Activated CD8-positive, alpha-beta memory T cell treated with anti-CD3 and anti-CD28 coated beads, Interleukin-2, amount 50 U/mL, for 24 hours (primary cell): ENCODE measurements around the gene SELPLG.
"Not testable (repeated sequence)": the region's sequence is repeated elsewhere in the genome, so short reads cannot be mapped to it uniquely, and the experiment has no call there.

Experiments
- DNase-seq: peaks from one replicate; pipeline ENCODE4 v3.0.0-alpha.2; 2020; ENCODE audit errors: extremely low read depth

Gene SELPLG

DNA sequence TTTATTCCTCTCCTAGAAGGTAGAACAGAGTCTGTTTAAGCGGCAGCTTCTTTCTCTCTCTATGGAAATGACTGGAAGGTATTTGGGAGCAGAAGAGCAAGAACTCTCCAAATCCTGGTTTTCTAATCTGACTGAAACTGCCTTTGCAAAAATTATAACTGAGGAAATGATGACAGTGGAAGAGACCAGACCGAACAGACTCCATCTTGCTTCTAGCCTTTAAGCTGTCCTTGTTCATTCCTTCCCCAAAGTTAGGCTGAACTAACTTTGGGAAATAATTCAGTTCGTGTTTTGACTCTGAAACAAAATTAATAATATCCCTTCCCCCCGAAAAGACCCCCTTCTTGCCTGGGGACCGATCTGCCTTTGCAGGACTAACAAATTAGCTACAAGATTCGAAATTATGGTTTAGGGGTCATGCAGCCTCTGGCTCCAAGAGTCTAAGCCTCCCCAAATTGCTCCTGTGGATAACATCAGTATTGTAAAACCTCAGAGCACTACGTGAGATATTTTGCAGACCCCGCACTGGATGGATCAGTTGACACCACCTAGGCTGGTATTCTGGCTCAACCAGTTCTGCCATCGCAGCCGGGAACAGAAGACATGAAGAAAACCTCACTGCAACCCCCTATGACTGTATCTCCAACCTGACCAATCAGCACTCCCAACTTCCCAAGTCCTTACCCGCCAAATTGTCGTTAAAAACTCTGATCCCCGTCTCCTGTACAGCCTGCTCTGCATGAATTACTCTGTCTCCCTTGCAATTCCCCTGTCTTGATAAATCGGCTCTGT lies 14.1 kb downstream of the SELPLG start:
- DNase-seq = no peak

DNA sequence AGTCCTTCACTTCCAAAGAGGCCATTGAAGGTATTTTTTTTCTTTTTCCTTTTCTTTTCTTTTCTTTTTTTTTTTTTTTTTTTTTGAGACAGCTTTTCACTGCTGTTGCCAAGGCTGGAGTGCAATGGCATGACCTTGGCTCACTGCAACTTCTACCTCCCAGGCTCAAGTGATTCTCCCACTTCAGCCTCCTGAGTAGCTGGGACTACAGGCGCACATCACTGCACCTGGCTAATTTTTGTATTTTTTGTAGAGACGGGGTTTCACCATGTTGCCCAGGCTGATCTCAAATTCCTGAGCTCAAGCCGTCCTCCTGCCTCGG lies 14.8 kb downstream of the SELPLG start:
- DNase-seq = not testable (repeated sequence)

DNA sequence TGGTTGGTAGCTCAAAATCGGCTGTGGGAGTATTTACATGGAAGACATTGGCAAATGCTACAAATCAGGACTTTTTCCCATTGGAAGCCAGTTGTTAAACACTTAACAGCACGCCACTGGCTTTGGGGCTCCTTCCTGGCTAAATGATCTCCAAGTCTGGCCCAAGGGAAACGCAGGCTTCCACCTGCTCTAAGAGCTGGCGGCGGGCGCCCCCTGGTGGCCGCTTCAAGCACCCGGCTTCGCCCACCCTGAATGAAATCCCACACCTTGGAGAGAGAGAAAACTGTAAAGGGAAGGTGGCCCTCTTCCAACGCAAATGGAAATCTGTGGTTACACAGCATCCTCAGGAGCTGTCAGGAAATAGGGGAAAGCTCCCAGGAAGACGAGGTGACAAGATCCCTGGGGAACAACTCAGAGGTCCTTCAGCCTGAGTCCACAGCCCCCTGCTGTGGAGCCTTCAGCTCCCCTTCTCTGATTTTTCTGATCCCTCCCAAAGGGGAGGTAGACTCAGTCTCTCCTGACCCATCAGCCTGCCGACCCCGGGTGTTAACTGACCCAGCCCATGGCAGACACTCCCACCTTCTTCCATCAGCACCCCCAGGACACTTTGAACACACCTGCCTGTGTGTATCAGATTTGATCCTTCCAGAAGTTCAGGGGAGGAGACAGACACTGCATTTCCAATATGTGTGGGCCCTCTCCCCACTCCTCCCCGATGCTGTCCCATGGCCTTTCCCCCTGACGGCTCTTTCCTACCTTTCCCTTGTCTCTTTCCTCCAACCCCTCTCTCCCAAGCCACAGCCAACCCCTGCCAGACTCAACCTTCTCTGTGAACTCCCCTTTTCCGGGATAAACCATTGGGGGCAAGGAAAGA lies 15.4 kb downstream of the SELPLG start:
- no peak for DNase-seq

DNA sequence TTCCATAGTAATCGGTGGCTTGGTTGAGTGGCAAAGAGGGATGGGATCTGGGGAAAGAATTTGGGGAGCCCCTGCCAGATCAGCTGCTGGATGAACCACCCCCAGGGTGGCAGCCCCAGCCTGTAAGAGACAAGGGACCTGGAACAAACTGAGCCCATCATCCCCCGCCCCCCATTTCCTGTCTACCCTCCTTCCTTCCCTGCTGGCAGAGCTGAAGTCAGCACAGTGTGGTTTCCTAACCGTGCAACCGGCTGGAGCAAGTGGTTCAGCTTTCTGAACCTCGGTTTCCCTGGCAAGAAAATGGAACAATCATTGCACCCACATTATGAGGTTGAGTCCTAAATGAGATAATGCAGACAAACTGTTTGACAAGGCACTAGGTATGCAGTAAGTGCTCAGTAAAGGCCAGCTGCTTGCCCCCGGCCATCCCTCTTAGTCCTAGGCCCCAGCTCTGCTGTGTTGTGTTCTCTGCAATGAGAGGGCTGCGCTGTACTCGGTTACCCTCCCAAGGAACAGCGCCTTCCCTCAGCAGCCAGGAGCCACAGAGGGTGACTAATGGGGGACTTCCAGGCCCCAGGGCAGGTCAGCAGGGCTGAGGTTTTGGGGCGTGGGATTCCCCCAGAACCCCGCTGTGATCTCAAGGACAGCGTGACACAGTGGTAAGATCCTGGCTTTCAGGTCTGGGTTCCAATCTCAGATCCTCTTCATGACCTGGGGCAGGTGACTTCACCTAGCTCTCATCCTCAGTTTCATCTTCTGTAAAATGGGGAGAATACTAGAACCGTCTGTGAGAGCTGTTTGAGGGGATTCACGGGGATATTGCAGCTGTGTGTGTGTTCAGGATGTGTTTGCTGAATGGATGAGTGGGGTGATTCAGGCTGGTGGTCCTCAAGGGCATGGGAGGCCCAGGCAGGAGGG lies 16.5 kb downstream of the SELPLG start:
- DNase-seq = peak; percentile 63

DNA sequence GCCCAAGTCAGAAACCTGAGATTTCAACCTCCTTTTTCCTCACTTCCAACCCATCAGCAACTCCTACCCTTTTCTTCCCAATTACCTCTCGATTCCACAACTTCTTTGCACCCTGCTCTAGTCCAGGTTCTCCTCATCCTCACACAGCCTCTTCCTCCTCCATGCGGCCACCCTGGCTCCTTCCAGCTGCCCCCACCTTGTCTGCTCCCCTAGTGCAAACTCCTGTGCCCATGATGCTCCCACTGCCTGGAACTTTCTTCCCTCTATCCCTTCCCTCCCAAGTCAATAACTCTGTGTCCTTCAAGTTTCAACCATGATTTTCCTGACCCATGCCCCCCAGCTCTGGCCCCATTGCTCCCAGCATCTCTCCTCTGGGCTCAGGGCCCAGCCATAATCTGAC lies 17.3 kb downstream of the SELPLG start:
- no peak for DNase-seq

DNA sequence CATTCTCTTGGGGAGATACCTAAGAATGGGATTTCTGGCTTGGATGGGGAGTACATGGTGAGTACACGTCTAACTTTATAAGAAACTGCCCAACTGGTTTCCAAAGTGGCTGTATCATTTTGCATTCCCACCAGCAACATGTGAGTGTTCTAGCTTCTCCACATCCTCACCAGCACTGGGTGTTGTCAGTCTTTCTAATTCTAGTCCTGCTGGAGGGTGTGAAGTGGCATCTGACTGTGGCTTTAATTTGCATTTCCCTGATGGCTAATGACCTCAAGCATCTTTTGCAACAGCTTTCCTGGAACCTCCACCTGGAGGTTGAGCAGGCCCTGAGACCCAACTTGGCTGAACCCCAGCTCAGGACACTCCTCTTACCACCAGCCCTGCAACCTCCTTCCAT lies 17.8 kb downstream of the SELPLG start:
- DNase-seq = no peak

DNA sequence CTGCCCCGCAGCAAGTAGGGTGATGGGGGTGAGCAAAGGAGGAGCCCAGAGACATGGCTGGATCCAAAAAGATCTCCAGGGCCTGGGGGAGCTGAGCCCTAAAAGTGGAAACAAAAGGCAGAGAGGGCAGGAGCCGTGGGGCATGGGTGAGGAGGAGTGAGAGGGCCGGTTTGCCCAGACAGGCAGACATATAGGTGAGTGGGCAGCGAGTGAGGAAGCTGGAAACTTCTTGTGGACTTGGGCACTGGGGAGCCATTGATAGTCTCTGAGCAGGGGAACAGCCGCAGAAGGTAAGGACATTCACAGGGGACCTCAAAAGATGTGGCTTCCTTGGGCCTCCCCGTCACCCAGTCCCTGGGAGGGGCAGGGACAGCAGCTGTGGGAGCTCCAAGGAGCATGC lies 19.1 kb downstream of the SELPLG start:
- no peak for DNase-seq

DNA sequence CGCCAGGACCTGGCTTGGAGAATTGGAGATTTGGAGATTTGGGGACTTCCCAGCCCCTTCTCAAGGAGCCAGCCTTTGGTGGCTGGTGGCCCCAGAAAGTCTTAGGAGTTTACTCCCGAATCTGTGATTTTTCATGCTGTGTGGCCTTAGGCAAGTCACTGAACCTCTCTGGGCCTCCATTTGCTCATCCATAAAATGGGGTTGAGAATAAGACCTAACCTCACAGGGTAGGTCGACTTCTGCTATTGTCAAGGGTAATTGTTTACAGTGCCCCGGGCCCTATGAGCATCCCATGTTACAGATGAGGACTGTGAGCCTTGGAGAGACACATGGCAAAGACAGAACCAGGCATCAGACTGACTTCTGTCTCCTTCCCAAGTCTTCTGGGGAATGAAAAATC lies 19.7 kb downstream of the SELPLG start:
- DNase-seq = no peak

DNA sequence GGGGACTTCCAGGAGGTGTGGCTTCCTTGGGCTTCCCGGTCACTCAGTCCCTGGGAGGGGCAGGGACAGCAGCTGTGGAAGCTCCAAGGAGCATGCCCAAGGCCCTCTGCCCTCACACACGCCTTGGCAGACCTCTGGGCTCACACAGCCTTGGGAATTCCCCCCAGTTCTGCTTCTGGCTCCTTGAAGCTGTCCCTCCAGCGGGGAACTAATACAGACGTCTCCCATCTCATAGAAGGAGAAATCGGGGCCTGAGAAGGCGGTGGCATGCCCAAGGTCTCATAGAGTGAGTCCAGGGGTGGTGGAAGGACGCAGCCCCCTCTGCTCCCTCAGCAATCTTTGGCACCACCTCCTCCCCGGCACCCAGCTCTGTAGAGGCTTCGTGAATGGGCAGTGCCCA lies 20.1 kb downstream of the SELPLG start:
- DNase-seq = no peak

DNA sequence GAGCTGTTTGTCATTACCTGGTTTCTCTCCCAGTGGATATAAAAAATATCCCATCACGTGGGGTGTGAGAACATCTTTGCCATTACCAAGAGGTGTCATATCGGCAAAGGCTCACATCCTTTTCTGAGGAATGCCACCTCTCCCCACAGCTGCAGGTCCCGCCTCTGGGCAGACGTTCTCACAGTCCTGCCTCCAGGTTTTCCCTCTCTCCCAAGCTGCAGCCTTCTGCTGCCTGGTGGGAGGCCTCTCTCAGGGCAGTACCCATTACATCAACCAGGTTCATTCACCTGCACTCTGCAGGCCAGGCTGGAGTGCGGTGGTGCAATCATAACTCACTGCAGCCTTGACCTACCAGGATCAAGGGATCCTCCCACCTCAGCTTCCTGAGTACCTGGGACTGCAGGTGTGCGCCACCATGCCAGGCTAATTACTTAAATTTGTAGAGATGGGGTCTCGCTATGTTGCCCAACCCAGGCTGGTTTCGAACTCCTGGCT lies 20.9 kb downstream of the SELPLG start:
- no peak for DNase-seq

DNA sequence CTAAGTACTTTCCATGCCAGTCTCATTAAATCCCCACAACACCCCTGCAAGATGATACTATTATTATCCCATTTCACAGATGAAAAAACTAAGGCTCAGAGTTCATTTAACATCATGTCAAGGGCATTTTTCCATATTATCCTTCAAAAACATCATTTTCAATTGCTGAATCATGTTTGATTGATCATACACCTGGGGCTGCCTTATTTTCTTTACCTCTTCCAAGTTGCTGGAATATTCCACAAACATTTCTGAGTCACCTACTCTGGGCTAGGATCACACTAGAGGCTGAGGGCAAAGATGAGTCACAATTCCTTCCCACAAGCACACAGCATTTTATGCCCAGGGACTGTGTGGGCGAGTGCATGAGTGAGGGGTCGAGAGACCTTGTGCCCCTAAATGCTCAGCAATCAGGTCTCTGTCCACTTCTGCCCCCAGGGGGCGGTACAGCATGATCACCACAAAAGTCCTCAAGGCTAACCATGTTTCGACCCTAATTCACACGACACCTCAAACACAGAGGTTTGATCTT lies 21.7 kb downstream of the SELPLG start:
- DNase-seq = no peak

DNA sequence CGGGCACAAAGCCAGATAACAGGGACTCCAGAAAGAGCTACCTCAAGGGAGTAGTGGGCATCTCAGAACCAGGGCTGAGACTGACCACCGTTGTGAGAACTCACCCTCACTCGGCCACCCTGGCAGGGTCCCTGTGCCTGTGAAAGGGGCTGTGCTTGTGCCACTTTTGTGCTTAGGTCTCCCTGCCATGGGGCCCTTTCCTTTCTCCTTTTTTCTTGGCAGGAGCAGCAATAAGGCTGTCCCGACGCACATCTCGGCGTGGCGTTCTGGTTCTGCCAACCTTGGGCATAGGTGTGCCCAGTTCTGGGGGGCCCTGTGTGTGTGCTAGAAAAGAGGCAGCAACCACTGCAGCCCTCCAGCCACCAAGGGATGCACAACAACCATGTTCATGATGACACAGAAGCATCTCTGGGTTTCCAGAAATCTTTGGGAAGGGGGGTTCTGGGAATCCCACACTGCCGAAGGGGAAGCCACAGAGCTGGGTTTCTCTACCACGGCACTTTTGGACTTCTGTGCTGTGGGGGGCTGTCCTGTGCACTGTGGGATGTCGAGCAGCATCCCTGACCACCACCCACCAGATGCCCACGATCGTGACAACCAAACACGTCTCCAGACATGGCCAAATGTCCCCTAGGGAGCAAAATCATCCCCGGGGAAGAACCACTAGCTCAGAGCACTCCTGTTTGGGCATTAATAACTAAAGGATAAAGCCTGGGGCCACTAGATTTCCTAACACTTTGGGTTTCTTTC lies 22.7 kb downstream of the SELPLG start:
- no peak for DNase-seq

DNA sequence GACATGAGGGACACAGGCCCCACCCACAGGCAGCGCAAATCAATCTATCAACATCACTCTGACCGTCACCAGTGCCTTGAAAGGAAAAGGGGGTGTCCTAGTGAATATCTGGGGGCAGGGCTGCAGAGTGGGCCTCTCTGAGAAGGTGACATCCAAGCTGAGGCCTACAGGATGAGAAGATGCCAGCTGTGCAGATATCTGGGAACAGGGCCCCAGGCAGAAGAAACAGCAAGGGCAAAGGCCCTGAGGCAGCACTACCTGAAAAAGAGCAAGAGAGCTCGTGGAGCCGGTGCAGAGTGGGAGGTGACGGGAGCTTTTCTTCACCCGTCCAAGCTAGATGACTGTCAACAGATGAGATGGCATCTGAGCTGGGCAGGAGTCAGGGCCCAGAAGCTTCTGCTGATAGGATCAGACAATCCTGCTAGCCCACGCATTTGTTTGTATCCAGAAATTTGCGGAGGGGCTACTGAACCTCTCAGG lies 23.3 kb downstream of the SELPLG start:
- no peak for DNase-seq

DNA sequence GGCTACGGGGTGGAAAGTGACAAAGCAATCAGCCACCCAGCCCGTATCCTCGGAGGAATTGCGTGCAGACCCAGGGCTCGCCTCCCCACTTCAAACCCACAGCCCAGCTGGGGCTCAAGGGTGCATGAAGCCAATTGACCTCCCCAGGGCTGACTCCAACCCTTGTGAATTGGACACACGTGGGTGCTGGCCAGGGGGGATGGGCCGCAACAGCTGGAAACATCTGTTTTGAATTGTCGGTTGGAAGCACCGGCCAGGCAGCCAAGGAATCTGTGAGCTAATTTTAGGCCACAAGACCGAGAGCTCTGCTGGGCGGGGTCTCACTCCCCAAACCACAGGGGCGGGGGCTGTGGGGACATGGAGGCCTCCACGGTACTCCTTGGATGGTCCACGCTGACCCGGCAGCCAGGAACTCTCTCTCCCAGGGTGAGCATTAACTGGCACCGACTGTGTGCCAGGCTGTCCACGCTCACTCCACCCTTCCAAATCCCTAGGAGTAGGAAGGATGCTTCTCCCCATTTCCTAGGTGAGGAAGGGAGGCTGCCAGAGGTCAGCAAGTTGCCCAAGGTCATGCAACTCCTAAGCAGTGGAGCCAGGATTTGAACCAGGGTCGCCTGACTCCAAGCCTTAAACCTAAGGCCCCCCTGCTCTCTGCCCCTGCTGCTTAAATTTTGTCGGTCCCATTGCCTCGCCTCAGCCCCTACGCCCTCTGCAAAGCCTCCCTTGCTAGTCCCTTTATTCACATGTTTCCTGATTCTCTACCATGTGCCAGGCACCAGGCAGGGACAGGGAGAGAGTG lies 24.0 kb downstream of the SELPLG start:
- no peak for DNase-seq

DNA sequence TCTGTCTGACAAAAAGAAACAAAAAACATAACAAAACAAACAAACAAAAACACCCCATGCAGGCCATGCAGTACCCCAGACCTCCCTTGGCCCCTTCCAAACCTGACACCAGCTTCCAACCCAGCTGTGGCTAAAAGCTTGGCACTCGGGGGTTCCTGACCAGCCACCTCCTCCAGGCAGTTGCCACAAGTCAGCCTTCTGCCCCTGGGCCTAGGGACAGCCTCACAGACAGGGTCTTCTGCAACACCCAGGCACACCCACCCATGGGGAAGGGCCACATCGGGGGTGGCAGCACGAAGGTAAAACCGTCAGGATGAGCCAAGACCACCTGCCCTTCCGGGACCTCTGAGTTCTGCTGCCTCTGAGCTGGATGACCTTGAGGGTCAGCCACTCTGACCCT lies 25.1 kb downstream of the SELPLG start:
- no peak for DNase-seq

DNA sequence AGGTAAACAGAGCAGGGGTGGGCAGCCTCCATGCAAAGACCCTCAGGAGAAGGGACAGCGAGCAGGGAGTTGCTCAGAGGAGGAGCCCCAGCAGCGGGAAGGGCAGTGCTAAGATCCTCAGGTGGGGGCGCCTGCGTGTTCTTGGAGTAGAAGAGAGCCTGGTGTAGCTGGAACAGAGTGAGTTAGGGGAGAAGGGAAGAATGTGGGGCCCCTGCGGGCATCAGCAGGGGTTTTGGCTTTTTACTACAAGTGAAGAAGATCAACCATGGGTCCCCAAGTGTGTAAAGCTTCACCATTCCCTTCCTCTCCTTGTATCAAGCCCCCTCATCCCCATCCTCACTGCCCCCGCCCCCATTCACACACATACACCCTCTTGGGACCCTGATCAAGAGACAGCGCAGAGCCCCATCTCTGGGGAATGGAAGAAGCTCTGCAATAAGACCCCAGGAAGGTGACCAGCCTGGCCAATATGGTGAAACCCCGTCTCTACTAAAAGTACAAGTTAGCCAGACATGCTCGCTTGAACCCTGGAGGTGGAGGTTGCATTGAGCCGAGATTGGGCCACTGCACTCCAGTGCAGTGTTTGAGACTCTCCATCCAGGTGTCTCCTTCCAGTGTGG lies 25.6 kb downstream of the SELPLG start:
- DNase-seq = no peak

DNA sequence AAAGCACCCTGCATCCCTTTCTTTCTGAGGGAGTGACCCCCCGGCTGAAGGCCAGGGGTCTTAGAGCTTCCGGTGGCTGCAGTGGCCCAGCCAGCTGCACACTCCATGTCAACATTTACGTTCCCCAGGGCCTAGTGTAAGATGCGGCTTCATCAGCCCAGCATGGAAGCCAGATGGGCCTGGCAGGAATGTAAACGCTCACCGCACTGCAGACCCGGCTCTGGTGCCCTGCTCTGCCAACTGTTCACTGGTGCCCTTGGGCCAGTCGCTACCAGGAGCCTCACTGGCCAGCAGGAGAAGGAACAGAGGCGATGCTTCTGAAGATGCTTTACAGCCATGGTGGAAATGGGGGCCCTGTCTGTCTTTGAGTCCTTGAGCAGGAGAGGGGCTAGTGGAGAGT lies 27.2 kb downstream of the SELPLG start:
- no peak for DNase-seq

DNA sequence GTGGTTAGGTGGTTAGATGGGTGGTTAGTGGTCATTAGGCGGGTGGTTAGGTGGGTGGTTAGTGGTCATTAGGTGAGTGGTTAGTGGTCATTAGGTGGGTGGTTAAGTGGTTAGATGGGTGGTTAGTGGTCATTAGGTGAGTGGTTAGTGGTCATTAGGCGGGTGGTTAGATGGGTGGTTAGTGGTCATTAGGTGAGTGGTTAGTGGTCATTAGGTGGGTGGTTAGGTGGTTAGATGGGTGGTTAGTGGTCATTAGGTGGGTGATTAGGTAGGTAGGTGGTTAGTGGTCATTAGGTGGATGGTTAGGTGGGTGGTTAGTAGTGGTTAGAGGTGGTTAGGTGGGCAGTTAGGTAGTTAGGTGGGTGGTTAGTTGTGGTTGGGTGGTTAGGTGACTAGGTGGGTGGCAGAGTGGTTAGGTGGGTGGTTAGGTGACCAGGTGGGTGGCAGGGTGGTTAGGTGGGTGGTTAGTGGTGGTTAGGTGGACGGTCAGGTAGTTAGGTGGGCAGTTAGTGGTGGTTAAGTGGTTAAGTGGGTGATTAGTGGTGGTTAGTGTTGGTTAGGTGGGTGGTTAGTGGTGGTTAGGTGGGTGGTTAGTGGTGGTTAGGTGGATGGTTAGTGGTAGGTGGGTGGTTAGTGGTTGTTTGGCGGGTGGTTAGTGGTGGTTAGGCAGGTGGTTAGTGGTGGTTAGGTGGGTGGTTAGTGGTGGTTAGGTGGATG lies 27.8 kb downstream of the SELPLG start:
- DNase-seq = no peak
